Neural cell (in vitro differentiated cells): Measurements from ENCODE around the gene FAM174C. TPM values are rescaled to one million over a fixed set of nuclear protein-coding genes. Genes with fewer than 3 reads are reported as not detected.

Source experiments
- H2AFZ ChIP-seq: fragments of 200-600, 300-800 bp; sonication (generic), shearing (Covaris generic); 2 replicates; pipeline ENCODE4 v1.6.0; 2014; ENCODE audit warnings: low read depth, mild to moderate bottlenecking, antibody characterized with exemption, low read length, moderate library complexity
- H3F3A ChIP-seq: fragments of 200-600 bp; shearing (Covaris generic); 2 replicates; pipeline ENCODE4 v1.6.1; 2016; ENCODE audit warnings: mild to moderate bottlenecking, moderate library complexity, mixed read lengths, antibody characterized with exemption, low read length; ENCODE audit not compliant: insufficient read depth, poor library complexity, severe bottlenecking
- H3K27ac ChIP-seq: fragments of 200-600, 300-800 bp; sonication (generic), shearing (Covaris generic); 2 replicates; pipeline ENCODE4 v1.5.1; 2014; ENCODE audit warnings: mild to moderate bottlenecking, low read length, moderate library complexity
- H3K27me3 ChIP-seq: fragments of 300-800, 200-600 bp; sonication (generic), shearing (Covaris generic); 2 replicates; pipeline ENCODE4 v1.6.0; 2014; ENCODE audit warnings: mild to moderate bottlenecking, low read depth, low read length, moderate library complexity; ENCODE audit not compliant: insufficient read depth
- H3K36me3 ChIP-seq: fragments of 300-800, 200-600 bp; sonication (generic), shearing (Covaris generic); 2 replicates; pipeline ENCODE4 v1.5.1; 2014; ENCODE audit warnings: mild to moderate bottlenecking, antibody characterized with exemption, low read length, moderate library complexity; ENCODE audit not compliant: insufficient read depth
- H3K4me2 ChIP-seq: fragments of 300-800, 200-600 bp; sonication (generic), shearing (Covaris generic); 2 replicates; pipeline ENCODE4 v1.6.0; 2014; ENCODE audit warnings: mild to moderate bottlenecking, low read length
- H3K4me3 ChIP-seq: fragments of 300-800, 200-600 bp; sonication (generic), shearing (Covaris generic); 2 replicates; pipeline ENCODE4 v1.5.1; 2014; ENCODE audit warnings: mild to moderate bottlenecking, low read length, moderate library complexity
- H3K79me2 ChIP-seq: fragments of 200-600 bp; shearing (Covaris generic); replicated peaks from 2 replicates; pipeline ENCODE4 v1.6.0; 2014; ENCODE audit warnings: mild to moderate bottlenecking, low read length, moderate library complexity; ENCODE audit not compliant: insufficient read depth
- H3K9ac ChIP-seq: fragments of 300-800, 200-600 bp; sonication (generic), shearing (Covaris generic); 2 replicates; pipeline ENCODE4 v1.6.1; 2016; ENCODE audit warnings: mild to moderate bottlenecking, low read length, mixed read lengths
- H3K9me2 ChIP-seq: fragments of 200-600 bp; shearing (Covaris generic); 2 replicates; pipeline ENCODE4 v1.6.1; 2016; ENCODE audit warnings: mild to moderate bottlenecking, low read length, mixed read lengths; ENCODE audit not compliant: insufficient read depth
- H3K9me3 ChIP-seq: fragments of 200-600, 300-800 bp; sonication (generic), shearing (Covaris generic); 2 replicates; pipeline ENCODE4 v1.6.1; 2016; ENCODE audit warnings: mild to moderate bottlenecking, mixed run types, low read length, moderate library complexity, mixed read lengths
- H4K20me1 ChIP-seq: fragments of 200-600 bp; shearing (Covaris generic); 2 replicates; pipeline ENCODE4 v1.6.1; 2016; ENCODE audit warnings: mild to moderate bottlenecking, mixed run types; ENCODE audit not compliant: insufficient read depth
- CTCF ChIP-seq: fragments of 450-650 bp; IDR thresholded peaks from 2 replicates; pipeline ENCODE4 v1.5.1; 2014; ENCODE audit warnings: antibody characterized with exemption, mild to moderate bottlenecking, moderate library complexity; ENCODE audit not compliant: poor library complexity, severe bottlenecking
- EP300 ChIP-seq: fragments of 450-650 bp; conservative IDR thresholded peaks from 2 replicates; pipeline ENCODE4 v1.6.1; 2014; ENCODE audit warnings: antibody characterized with exemption, mild to moderate bottlenecking, moderate library complexity; ENCODE audit not compliant: poor library complexity, severe bottlenecking
- EZH2 ChIP-seq: fragments of 200-600, 300-800 bp; shearing (Covaris generic), sonication (generic); IDR thresholded peaks from 2 replicates; pipeline ENCODE4 v1.6.1; 2014; ENCODE audit warnings: antibody characterized with exemption, low read length, borderline replicate concordance, mild to moderate bottlenecking; ENCODE audit not compliant: insufficient read depth, poor library complexity, severe bottlenecking
- MXI1 ChIP-seq: fragments of 450-650 bp; conservative IDR thresholded peaks from 2 replicates; pipeline ENCODE4 v1.6.1; 2014; ENCODE audit warnings: antibody characterized with exemption, mild to moderate bottlenecking; ENCODE audit not compliant: poor library complexity, severe bottlenecking
- POLR2AphosphoS5 ChIP-seq: IDR thresholded peaks from 2 replicates; pipeline ENCODE4 v1.6.1; 2012
- RAD21 ChIP-seq: fragments of 450-650 bp; conservative IDR thresholded peaks from 2 replicates; pipeline ENCODE4 v1.6.1; 2014; ENCODE audit warnings: antibody characterized with exemption, mild to moderate bottlenecking, moderate library complexity
- REST ChIP-seq: IDR thresholded peaks from 2 replicates; pipeline ENCODE4 v1.6.1; 2012; ENCODE audit warnings: borderline replicate concordance
- SMC3 ChIP-seq: fragments of 450-650 bp; conservative IDR thresholded peaks from 2 replicates; pipeline ENCODE4 v1.6.1; 2014; ENCODE audit warnings: antibody characterized with exemption, mild to moderate bottlenecking, moderate library complexity; ENCODE audit not compliant: poor library complexity
- TAF1 ChIP-seq: IDR thresholded peaks from 2 replicates; pipeline ENCODE4 v1.6.1; 2012; ENCODE audit warnings: low read depth
- polyA plus RNA-seq: library from polyadenylated mRNA; depleted of rRNA; stranded (reverse); fragments of >200 nt; gene quantifications from 2 replicates; pipeline ENCODE4 v1.2.3, GENCODE V29; 2014

FAM174C gene
- polyA plus RNA-seq, 1 donor from 2014 or later: 28.4 TPM

- H3K27ac ChIP-seq: no peak overlapping the region
- H4K20me1 ChIP-seq: peaks cover 3% of the 10 kb centered on the region
- TF ChIP-seq POLR2AphosphoS5 (no peak), SMC3 (no peak), CTCF (no peak), REST (no peak), EP300 (no peak), EZH2 (no peak), RAD21 (no peak), TAF1 (no peak), MXI1 (no peak)
- H3K9me2 ChIP-seq: no peaks in the 10 kb centered on the region
- no peak overlapping the region for H2AFZ ChIP-seq
- H3K9me3 ChIP-seq: no peaks in the 10 kb centered on the region
- H3F3A ChIP-seq: no peaks in the 10 kb centered on the region
- peaks cover 5% of the 10 kb centered on the region for H3K36me3 ChIP-seq
- no peak overlapping the region for H3K4me3 ChIP-seq
- peaks cover 6% of the 10 kb centered on the region for H3K79me2 ChIP-seq
- H3K27me3 ChIP-seq: no peaks in the 10 kb centered on the region
- H3K9ac ChIP-seq: peak overlapping the region; percentile 87
- no peak overlapping the region for H3K4me2 ChIP-seq
Measured at GRCh38 chr19:1277061-1277460, 1.7 kb downstream of the FAM174C start.

GRCh38 chr19:1278074-1278473, 2.7 kb downstream of the FAM174C start:
- Histone ChIP-seq H4K20me1 (no peaks in the 10 kb centered on the region), H3K9ac (no peak overlapping the region), H3K4me2 (no peak overlapping the region), H3K4me3 (no peak overlapping the region), H3K27ac (no peak overlapping the region), H3F3A (no peaks in the 10 kb centered on the region), H3K36me3 (peaks cover 5% of the 10 kb centered on the region), H2AFZ (no peak overlapping the region), H3K79me2 (peaks cover 2% of the 10 kb centered on the region), H3K9me2 (no peaks in the 10 kb centered on the region), H3K27me3 (no peaks in the 10 kb centered on the region), H3K9me3 (no peaks in the 10 kb centered on the region)
- TF ChIP-seq MXI1: no peak
- no peak for TF ChIP-seq POLR2AphosphoS5
- no peak for TF ChIP-seq REST
- no peak for TF ChIP-seq CTCF
- no peak for TF ChIP-seq RAD21
